ENCODE results near the gene INSL3.

The INSL3 gene

DNA sequence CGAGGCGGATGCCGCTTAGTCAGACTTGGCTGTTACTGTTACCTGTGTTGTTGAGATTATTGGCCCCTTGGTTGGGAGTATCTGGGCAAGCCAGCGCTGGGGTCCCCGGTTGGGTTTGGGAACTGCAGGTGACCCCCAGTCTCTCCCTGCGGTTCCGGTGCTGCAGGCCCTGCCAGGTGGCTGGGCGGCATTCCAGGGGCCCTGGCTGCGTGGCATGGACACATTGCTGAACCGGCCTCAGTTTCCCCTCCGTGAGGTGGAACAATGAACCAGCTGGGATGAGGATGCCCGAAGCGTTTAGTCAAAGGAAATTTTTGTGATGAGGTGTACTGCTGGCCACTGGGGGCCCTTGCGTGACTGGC, 25.8 kb downstream of the INSL3 start:
- H3K27ac ChIP-seq (ENCODE audit: low read length) = no peak overlapping the region
- no peak overlapping the region for H3K4me2 ChIP-seq (ENCODE audit: low read depth, low read length)
- H3F3A ChIP-seq (ENCODE audit: insufficient read depth, low read length) = no peaks in the 10 kb centered on the region

DNA sequence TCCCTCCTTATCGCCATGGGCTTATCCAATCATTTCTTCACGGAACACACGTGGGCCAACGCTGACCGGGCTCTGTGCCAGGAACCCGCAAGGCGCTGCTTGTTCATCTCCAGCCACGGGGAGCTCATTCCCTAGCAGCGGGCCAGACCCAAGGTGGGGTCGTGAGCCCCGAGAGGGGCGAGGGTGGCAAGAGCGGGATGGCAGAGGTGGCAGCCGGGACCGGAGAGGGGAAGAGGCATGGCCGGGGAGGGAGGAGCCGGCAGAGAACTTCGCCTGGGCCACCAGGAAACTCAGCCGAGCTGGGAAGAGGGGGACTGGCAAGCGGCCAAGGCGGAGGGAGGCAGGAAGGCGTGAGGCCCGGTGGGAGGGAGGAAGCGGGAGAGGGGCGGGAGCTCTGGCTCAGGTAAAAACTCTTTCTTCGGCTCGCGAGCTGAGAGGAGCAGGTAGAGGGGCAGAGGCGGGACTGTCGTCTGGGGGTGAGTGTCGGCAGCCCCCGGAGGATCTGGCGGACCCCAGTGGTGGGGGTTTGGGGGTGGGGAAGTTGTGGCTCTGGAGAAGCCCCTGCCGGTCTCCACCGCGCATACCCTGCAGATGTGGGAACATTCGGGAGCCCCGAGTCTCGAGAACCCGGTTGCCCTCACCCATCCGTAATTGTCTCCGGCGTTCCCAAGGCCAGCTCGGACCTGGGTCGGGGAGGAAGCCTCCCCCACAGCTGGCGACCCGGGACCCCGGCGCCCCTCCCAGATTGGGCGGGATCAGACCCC, 26.4 kb downstream of the INSL3 start, which contains the start of gene B3GNT3:
Gene B3GNT3 (plus strand): TSS at position 408 of the 764 bp plus-strand sequence. CDS start 12,670 bp downstream, outside the sequence.
- H3K9me2 ChIP-seq (replicated peaks; ENCODE audit: insufficient read depth, low read length) = no peaks in the 10 kb centered on the region
- H3K36me3 ChIP-seq (replicated peaks; ENCODE audit: insufficient read depth, low read length) = no peaks in the 10 kb centered on the region
- no peak within 1 kb of the TSS for H2AFZ ChIP-seq (ENCODE audit: low read length)
- H3K9me3 ChIP-seq (replicated peaks; ENCODE audit: insufficient read depth, low read length) = no peaks in the 10 kb centered on the region
- no peak within 1 kb of the TSS for H3K4me3 ChIP-seq (ENCODE audit: low read length)
- no peaks in the 10 kb centered on the region for H3F3A ChIP-seq (ENCODE audit: insufficient read depth, low read length)
- H3K4me2 ChIP-seq (ENCODE audit: low read depth, low read length) = no peak within 1 kb of the TSS
- no peaks in the 10 kb centered on the region for H4K20me1 ChIP-seq (ENCODE audit: insufficient read depth, low read length)
- no peak for DNase-seq
- H3K79me2 ChIP-seq (ENCODE audit: low read length) = no peaks in the 10 kb centered on the region
- no peak within 1 kb of the TSS for H3K9ac ChIP-seq (ENCODE audit: low read length)
- no peak within 1 kb of the TSS for H3K27ac ChIP-seq (ENCODE audit: low read length)
- 0 out of 2 replicates have a peak, but pooled peaks cover 3% of the 10 kb centered on the region for H3K4me1 ChIP-seq (ENCODE audit: low read length)
- no peak for TF ChIP-seq EZH2phosphoT487 (IDR thresholded peaks at IDR 0.05; ENCODE audit: low read length)
- no peak for TF ChIP-seq EZH2 (optimal IDR thresholded peaks at IDR 0.05; ENCODE audit: low read depth, low read length)
- TF ChIP-seq, protein P1, sequence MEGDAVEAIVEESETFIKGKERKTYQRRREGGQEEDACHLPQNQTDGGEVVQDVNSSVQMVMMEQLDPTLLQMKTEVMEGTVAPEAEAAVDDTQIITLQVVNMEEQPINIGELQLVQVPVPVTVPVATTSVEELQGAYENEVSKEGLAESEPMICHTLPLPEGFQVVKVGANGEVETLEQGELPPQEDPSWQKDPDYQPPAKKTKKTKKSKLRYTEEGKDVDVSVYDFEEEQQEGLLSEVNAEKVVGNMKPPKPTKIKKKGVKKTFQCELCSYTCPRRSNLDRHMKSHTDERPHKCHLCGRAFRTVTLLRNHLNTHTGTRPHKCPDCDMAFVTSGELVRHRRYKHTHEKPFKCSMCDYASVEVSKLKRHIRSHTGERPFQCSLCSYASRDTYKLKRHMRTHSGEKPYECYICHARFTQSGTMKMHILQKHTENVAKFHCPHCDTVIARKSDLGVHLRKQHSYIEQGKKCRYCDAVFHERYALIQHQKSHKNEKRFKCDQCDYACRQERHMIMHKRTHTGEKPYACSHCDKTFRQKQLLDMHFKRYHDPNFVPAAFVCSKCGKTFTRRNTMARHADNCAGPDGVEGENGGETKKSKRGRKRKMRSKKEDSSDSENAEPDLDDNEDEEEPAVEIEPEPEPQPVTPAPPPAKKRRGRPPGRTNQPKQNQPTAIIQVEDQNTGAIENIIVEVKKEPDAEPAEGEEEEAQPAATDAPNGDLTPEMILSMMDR (IDR thresholded peaks at IDR 0.05; ENCODE audit: low read length) = no peak
- peaks cover 72% of the 10 kb centered on the region for H3K27me3 ChIP-seq (replicated peaks; ENCODE audit: insufficient read depth, low read length)

More for the DNA sequence above, 25.8 kb downstream of the INSL3 start:
- no peaks in the 10 kb centered on the region for H3K36me3 ChIP-seq (replicated peaks; ENCODE audit: insufficient read depth, low read length)
- peaks cover 78% of the 10 kb centered on the region for H3K27me3 ChIP-seq (replicated peaks; ENCODE audit: insufficient read depth, low read length)
- H3K9ac ChIP-seq (ENCODE audit: low read length) = no peak overlapping the region
- H3K4me1 ChIP-seq (ENCODE audit: low read length) = 0 out of 2 replicates have a peak, but pooled peaks cover 3% of the 10 kb centered on the region
- no peak for DNase-seq
- H3K4me3 ChIP-seq (ENCODE audit: low read length) = no peak overlapping the region
- no peaks in the 10 kb centered on the region for H3K79me2 ChIP-seq (ENCODE audit: low read length)
- no peak overlapping the region for H2AFZ ChIP-seq (ENCODE audit: low read length)
- TF ChIP-seq EZH2phosphoT487 (IDR thresholded peaks at IDR 0.05; ENCODE audit: low read length) = no peak
- TF ChIP-seq, protein P1 (IDR thresholded peaks at IDR 0.05; ENCODE audit: low read length) = no peak
- no peak for TF ChIP-seq EZH2 (optimal IDR thresholded peaks at IDR 0.05; ENCODE audit: low read depth, low read length)
- H3K9me3 ChIP-seq (replicated peaks; ENCODE audit: insufficient read depth, low read length) = no peaks in the 10 kb centered on the region
- H3K9me2 ChIP-seq (replicated peaks; ENCODE audit: insufficient read depth, low read length) = no peaks in the 10 kb centered on the region
- H4K20me1 ChIP-seq (ENCODE audit: insufficient read depth, low read length) = no peaks in the 10 kb centered on the region

DNA sequence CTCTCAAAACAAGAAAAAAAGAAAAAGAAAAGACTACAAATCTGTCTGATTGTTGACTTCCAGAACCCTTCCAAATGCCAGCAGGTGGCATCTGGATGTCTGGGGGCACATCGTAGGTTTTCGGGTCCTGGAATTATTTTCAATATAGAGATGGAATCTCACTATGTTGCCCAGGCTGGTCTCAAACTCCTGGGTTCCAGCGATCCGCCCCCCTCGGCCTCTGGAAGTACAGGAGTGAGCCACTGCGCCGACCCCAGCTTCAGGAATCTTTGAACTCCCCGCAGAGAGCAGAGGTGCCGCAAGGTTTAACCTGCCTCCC, 26.9 kb downstream of the INSL3 start:
- Histone ChIP-seq H4K20me1 (ENCODE audit: insufficient read depth, low read length) (no peaks in the 10 kb centered on the region), H3K4me1 (ENCODE audit: low read length) (0 out of 2 replicates have a peak, but pooled peaks cover 3% of the 10 kb centered on the region), H3K9ac (ENCODE audit: low read length) (no peak overlapping the region), H3K27me3 (replicated peaks; ENCODE audit: insufficient read depth, low read length) (peaks cover 67% of the 10 kb centered on the region), H3K27ac (ENCODE audit: low read length) (no peak overlapping the region), H3K36me3 (replicated peaks; ENCODE audit: insufficient read depth, low read length) (no peaks in the 10 kb centered on the region), H2AFZ (ENCODE audit: low read length) (no peak overlapping the region), H3K79me2 (ENCODE audit: low read length) (no peaks in the 10 kb centered on the region), H3K4me3 (ENCODE audit: low read length) (no peak overlapping the region), H3F3A (ENCODE audit: insufficient read depth, low read length) (no peaks in the 10 kb centered on the region), H3K4me2 (ENCODE audit: low read depth, low read length) (no peak overlapping the region), H3K9me3 (replicated peaks; ENCODE audit: insufficient read depth, low read length) (no peaks in the 10 kb centered on the region), H3K9me2 (replicated peaks; ENCODE audit: insufficient read depth, low read length) (no peaks in the 10 kb centered on the region)
- TF ChIP-seq EZH2phosphoT487 (IDR thresholded peaks at IDR 0.05; ENCODE audit: low read length) (no peak), EZH2 (optimal IDR thresholded peaks at IDR 0.05; ENCODE audit: low read depth, low read length) (no peak)
- TF ChIP-seq, protein P1 (IDR thresholded peaks at IDR 0.05; ENCODE audit: low read length) = no peak
- DNase-seq = no peak
